GM12892 (cell line): ENCODE results near the gene GOLGA3.

ENCODE experiments used
- DNase-seq: peaks from one replicate; pipeline ENCODE4 v3.0.0; 2011; ENCODE audit not compliant: insufficient read length
- FAIRE-seq: peaks from 2 replicates; lab custom pipeline; 2011; peaks lifted over from hg19 to GRCh38; lab: Jason Lieb, UNC
- POLR2A ChIP-seq: IDR thresholded peaks from 2 replicates; pipeline ENCODE4 v1.6.1; 2011; ENCODE audit warnings: low read depth, low read length, control low read depth
- POLR2AphosphoS5 ChIP-seq: IDR thresholded peaks from 2 replicates; pipeline ENCODE4 v1.6.1; 2011; ENCODE audit warnings: low read depth, low read length, control low read depth
- TAF1 ChIP-seq: IDR thresholded peaks from 2 replicates; pipeline ENCODE4 v1.6.1; 2011; ENCODE audit warnings: low read depth, mild to moderate bottlenecking, control low read depth, low read length, borderline replicate concordance

Gene GOLGA3

GRCh38 chr12:132775502-132776229 is 53.0 kb downstream of the GOLGA3 start:
- TF ChIP-seq POLR2AphosphoS5 (no peak), POLR2A (no peak), TAF1 (no peak)
- no peak for FAIRE-seq

GRCh38 chr12:132774646-132775275 is 53.9 kb downstream of the GOLGA3 start:
- no peak for TF ChIP-seq POLR2A
- no peak for TF ChIP-seq POLR2AphosphoS5
- no peak for TF ChIP-seq TAF1
- no peak for FAIRE-seq
- DNase-seq = no peak

More at GRCh38 chr12:132775502-132776229, 53.0 kb downstream of the GOLGA3 start:
- DNase-seq = no peak

- DNase-seq (no peak), FAIRE-seq (no peak)
- no peak for TF ChIP-seq POLR2AphosphoS5
- no peak for TF ChIP-seq TAF1
- no peak for TF ChIP-seq POLR2A
These were observed 54.5 kb downstream of the GOLGA3 start for GRCh38 chr12:132774159-132774558.

DNA sequence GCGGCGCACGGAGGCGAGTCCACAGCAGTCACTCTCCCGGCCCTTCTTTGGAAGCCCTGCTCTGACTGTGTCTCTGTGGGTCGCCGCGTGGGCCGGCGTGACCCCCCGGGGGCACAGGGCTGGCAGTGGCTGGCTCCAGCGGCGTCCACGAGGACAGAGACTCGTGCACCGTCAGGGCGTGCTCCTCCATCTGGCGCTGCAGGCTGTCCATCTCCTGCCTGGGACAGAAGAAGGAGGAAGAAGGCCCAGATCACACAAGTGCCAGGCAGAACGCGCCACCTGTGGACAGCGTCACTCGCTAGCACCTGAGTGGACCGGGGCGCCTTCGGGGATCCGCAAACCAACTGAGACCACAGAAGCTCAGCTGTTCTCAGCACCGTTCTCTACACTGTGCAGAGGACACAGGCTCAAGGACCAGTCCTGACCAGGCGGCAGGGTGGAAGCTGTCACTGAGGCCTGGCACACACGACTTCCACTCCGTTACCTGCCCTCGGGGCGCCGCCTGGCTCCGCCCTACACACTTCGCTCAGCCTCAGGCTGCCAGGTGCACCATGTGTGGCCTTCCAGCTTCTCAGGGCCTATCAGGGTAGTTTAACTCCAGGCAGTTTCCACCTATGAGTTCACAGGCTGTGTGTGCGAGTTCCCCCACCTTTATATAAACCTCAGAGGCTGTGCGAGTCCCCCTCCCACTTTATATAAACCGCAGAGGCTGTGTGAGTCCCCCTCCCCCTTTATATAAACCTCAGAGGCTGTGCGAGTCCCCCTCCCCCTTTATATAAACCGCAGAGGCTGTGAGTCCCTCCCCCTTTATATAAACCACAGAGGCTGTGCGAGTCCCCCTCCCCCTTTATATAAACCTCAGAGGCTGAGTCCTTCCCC is 55.4 kb downstream of the GOLGA3 start:
- DNase-seq (no peak), FAIRE-seq (no peak)
- TF ChIP-seq POLR2A = no peak
- no peak for TF ChIP-seq TAF1
- no peak for TF ChIP-seq POLR2AphosphoS5

DNA sequence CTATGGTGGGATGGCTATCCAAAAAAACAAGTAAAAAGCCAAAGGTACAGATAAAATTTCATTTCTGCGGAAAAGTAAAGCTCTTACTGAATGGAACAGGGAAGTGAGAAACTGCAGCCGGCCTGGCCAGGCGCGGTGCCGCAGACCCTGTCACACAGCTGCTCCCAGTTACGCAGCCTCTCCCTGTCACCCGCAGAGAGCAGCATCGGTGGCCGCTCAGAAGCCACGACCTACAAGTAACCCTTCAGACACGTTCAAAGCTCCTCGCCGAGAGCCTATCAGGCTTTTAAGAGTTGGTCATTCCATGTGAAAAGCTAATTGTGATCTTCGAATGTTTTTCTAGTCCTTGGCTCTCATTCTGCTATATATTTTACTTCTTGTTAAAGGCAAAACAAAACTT is 56.1 kb downstream of the GOLGA3 start:
- FAIRE-seq = no peak
- no peak for TF ChIP-seq TAF1
- TF ChIP-seq POLR2AphosphoS5 = no peak
- TF ChIP-seq POLR2A = no peak
- no peak for DNase-seq

GRCh38 chr12:132771126-132771838 is 57.4 kb downstream of the GOLGA3 start:
- no peak for DNase-seq
- peak; percentile 93 for FAIRE-seq
- peak; percentile 67 for TF ChIP-seq POLR2AphosphoS5
- peak; percentile 30; the same call in 1 of the 2 replicates for TF ChIP-seq POLR2A
- TF ChIP-seq TAF1 = 0 out of 2 replicates have a peak, but pooled peaks have one; percentile 14

DNA sequence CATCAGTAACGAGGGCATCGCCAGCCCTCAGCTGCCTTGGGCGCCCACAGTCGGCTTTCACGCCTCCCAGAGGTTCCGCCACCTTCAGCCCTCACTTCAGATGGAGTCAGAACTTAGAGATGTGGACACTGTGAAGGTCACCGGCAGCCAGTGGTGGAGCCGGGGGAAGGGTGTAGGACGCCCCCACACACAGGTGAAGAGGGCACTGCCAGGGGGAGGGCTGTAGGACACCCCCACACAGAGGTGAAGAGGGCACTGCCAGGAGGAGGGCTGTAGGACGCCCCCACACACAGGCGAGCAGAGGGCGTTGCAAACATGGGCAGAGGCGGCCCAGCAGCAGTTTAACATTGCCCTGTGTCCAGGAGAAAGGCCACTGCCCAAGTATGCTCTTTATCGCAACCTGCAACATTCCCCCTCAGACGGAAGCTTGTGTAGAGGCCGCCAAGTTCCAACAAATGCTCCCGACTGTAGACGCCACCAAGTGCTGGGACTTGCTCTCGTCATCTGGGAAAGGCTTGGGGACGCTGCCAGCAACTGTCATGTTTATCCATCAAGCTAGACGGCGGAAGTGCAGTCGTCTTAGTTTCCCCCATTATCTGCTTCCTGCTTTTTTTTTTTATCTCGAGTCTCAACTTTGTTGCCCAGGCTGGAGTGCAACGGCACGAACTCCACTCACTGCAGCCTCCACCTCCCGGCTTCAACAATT is 62.1 kb downstream of the GOLGA3 start:
- TF ChIP-seq TAF1 = no peak
- TF ChIP-seq POLR2A = no peak
- no peak for TF ChIP-seq POLR2AphosphoS5
- no peak for DNase-seq
- no peak for FAIRE-seq

GRCh38 chr12:132765361-132765760 is 63.3 kb downstream of the GOLGA3 start:
- TF ChIP-seq POLR2A (no peak), TAF1 (no peak), POLR2AphosphoS5 (no peak)
- DNase-seq (no peak), FAIRE-seq (no peak)

DNA sequence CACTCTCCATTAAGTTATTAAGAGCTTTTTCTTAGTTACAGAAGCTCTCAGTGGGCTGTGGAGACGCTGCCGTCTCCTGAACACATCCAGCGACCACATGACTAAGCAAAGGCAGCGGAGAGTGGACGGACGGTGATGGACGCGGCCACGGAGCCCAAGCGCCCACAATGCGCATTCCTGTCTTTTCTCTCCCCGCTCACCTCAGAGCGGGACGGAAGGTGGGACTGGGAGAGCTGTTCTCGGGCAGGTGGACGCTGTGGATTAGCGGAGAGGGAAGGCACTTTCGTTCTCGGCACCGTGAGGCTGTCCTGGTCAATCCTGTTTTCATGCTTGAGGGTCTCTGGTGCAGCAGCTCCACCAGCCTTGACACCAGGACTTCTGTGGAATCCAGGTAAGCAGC is 64.4 kb downstream of the GOLGA3 start:
- no peak for TF ChIP-seq TAF1
- no peak for TF ChIP-seq POLR2A
- no peak for TF ChIP-seq POLR2AphosphoS5
- no peak for FAIRE-seq
- no peak for DNase-seq
